ENCODE data around the gene PARVA. TPM values are rescaled to one million over a fixed set of nuclear protein-coding genes. Genes with fewer than 3 reads are reported as not detected.

PARVA gene
- total and polyA plus RNA-seq, 2 experiments from 2014 or later = 37.4 to 46.2 TPM

GRCh38 chr11:12388939-12389670, 11.7 kb downstream of the PARVA start:
- H3K4me1 ChIP-seq (ENCODE audit: insufficient read depth) = peaks cover 49% of the 10 kb centered on the region
- no peaks in the 10 kb centered on the region for H3K36me3 ChIP-seq (replicated peaks; ENCODE audit: insufficient read depth, low read depth)
- peaks cover 10% of the 10 kb centered on the region for H4K20me1 ChIP-seq (ENCODE audit: insufficient read depth, poor library complexity, severe bottlenecking)
- no peaks in the 10 kb centered on the region for H3K27me3 ChIP-seq
- H3K9me3 ChIP-seq (ENCODE audit: low read depth) = no peaks in the 10 kb centered on the region
- TF ChIP-seq CTCF (IDR thresholded peaks at IDR 0.05; ENCODE audit: poor library complexity) (no peak), EZH2 (IDR thresholded peaks at IDR 0.05; ENCODE audit: borderline replicate concordance) (no peak), EZH2phosphoT487 (IDR thresholded peaks at IDR 0.05; ENCODE audit: low read depth, severe bottlenecking, unreplicated experiment) (no peak)
- no peak overlapping the region for H3K27ac ChIP-seq
- H3K79me2 ChIP-seq = peaks cover 99% of the 10 kb centered on the region
- no peaks in the 10 kb centered on the region for H3K9me2 ChIP-seq (replicated peaks; ENCODE audit: insufficient read depth)
- DNase-seq (ENCODE audit: low spot score) = no peak
- H3K4me2 ChIP-seq = no peak overlapping the region
- no peak overlapping the region for H3K4me3 ChIP-seq
- 98% methylated on average over 2 of the region's 2 CpGs for WGBS (ENCODE audit: low lambda C conversion rate, missing lambda C conversion rate)
- no peak overlapping the region for H2AFZ ChIP-seq

GRCh38 chr11:12389676-12390657, 12.6 kb downstream of the PARVA start:
- Histone ChIP-seq H3K36me3 (replicated peaks; ENCODE audit: insufficient read depth, low read depth) (no peaks in the 10 kb centered on the region), H3K9me3 (ENCODE audit: low read depth) (no peaks in the 10 kb centered on the region), H2AFZ (no peak overlapping the region), H3K4me1 (ENCODE audit: insufficient read depth) (peaks cover 49% of the 10 kb centered on the region), H3K4me2 (no peak overlapping the region), H3K9me2 (replicated peaks; ENCODE audit: insufficient read depth) (no peaks in the 10 kb centered on the region), H3K27ac (peak overlapping the region; percentile 33), H3K4me3 (no peak overlapping the region), H3K79me2 (peaks cover 98% of the 10 kb centered on the region), H3K27me3 (no peaks in the 10 kb centered on the region), H4K20me1 (ENCODE audit: insufficient read depth, poor library complexity, severe bottlenecking) (peaks cover 10% of the 10 kb centered on the region)
- DNase-seq (ENCODE audit: low spot score) = no peak
- TF ChIP-seq EZH2 (IDR thresholded peaks at IDR 0.05; ENCODE audit: borderline replicate concordance) = no peak
- TF ChIP-seq EZH2phosphoT487 (IDR thresholded peaks at IDR 0.05; ENCODE audit: low read depth, severe bottlenecking, unreplicated experiment) = no peak
- TF ChIP-seq CTCF (IDR thresholded peaks at IDR 0.05; ENCODE audit: poor library complexity) = no peak
- WGBS (ENCODE audit: low lambda C conversion rate, missing lambda C conversion rate) = 72% methylated on average over 10 of the region's 10 CpGs

GRCh38 chr11:12390687-12391110, 13.3 kb downstream of the PARVA start:
- no peak for DNase-seq (ENCODE audit: low spot score)
- H3K79me2 ChIP-seq = peaks cover 98% of the 10 kb centered on the region

More at GRCh38 chr11:12390687-12391110, 13.3 kb downstream of the PARVA start:
- Histone ChIP-seq H3K9me2 (replicated peaks; ENCODE audit: insufficient read depth) (no peaks in the 10 kb centered on the region), H3K4me2 (no peak overlapping the region), H3K4me1 (ENCODE audit: insufficient read depth) (peaks cover 49% of the 10 kb centered on the region), H3K27me3 (no peaks in the 10 kb centered on the region), H3K4me3 (no peak overlapping the region), H4K20me1 (ENCODE audit: insufficient read depth, poor library complexity, severe bottlenecking) (peaks cover 10% of the 10 kb centered on the region), H3K9me3 (ENCODE audit: low read depth) (no peaks in the 10 kb centered on the region), H3K36me3 (replicated peaks; ENCODE audit: insufficient read depth, low read depth) (no peaks in the 10 kb centered on the region), H3K27ac (peak overlapping the region; percentile 33), H2AFZ (no peak overlapping the region)
- no peak for TF ChIP-seq CTCF (IDR thresholded peaks at IDR 0.05; ENCODE audit: poor library complexity)
- TF ChIP-seq EZH2phosphoT487 (IDR thresholded peaks at IDR 0.05; ENCODE audit: low read depth, severe bottlenecking, unreplicated experiment) = no peak
- no peak for TF ChIP-seq EZH2 (IDR thresholded peaks at IDR 0.05; ENCODE audit: borderline replicate concordance)
